Ascending aorta (tissue), 2 donors: Measurements from ENCODE around the gene SORCS2. TPM values are rescaled to one million over a fixed set of nuclear protein-coding genes. Genes with fewer than 3 reads are reported as not detected.

Experiments used
- DNase-seq, 2 donors: peaks; one replicate each; pipeline ENCODE4 v3.0.0-alpha.2; 2019; ENCODE audit warnings: low spot score in 2 of 2
- H3K27ac ChIP-seq, 2 donors: fragments of 200-600 bp; sonication (generic); one replicate each; pipeline ENCODE4 v1.5.1; 2016 to 2017; ENCODE audit warnings: mild to moderate bottlenecking in 1 of 2
- H3K27me3 ChIP-seq: fragments of 200-600 bp; sonication (generic); one replicate; pipeline ENCODE4 v1.5.1; 2017
- H3K36me3 ChIP-seq, 2 donors: fragments of 200-600 bp; sonication (generic); one replicate each; pipeline ENCODE4 v1.5.1; 2016
- H3K4me1 ChIP-seq, 2 donors: fragments of 200-600 bp; sonication (generic); one replicate each; pipeline ENCODE4 v1.5.1; 2016 to 2017; ENCODE audit warnings: mild to moderate bottlenecking in 1 of 2
- H3K4me3 ChIP-seq, 2 donors: fragments of 200-600 bp; sonication (generic); one replicate each; pipeline ENCODE4 v1.5.1; 2016 to 2017; ENCODE audit warnings: mild to moderate bottlenecking in 1 of 2
- H3K9me3 ChIP-seq, 2 donors: fragments of 200-600 bp; sonication (generic); one replicate each; pipeline ENCODE4 v1.5.1; 2016
- CTCF ChIP-seq, 3 experiments: fragments of 200-600 bp in 2 of 3; fragments of 450-650 bp in 1 of 3; sonication (generic) in 2 of 3; IDR thresholded peaks; one replicate each; pipeline ENCODE4 v1.5.1; 2016 to 2019; ENCODE audit warnings: antibody characterized with exemption in 3 of 3, mild to moderate bottlenecking in 1 of 3, moderate library complexity in 1 of 3
- intact Hi-C: fragments of 100-400 bp; cut with DNase I; formaldehyde crosslinking; loops from one replicate; pipeline ENCODE4 v1.15.1; 2023
- total RNA-seq: library from RNA; depleted of rRNA; stranded (reverse); fragments of >200 nt; gene quantifications from one replicate; pipeline ENCODE4 v1.1.0, GENCODE V29; 2016

Gene SORCS2
- total RNA-seq, 1 donor from 2014 or later: 0.32 TPM

GRCh38 chr4:7638489-7638888 is 446.2 kb downstream of the SORCS2 start:
- intact Hi-C loops: no loop called here

GRCh38 chr4:7638984-7639789 is 446.8 kb downstream of the SORCS2 start:
- no peaks in the 10 kb centered on the region for H3K4me1 ChIP-seq
- TF ChIP-seq CTCF (IDR thresholded peaks at IDR 0.05): no peak
- H3K4me3 ChIP-seq: no peak overlapping the region
- H3K27me3 ChIP-seq: no peaks in the 10 kb centered on the region
- H3K9me3 ChIP-seq: no peaks in the 10 kb centered on the region
- H3K27ac ChIP-seq: no peak overlapping the region
- intact Hi-C loops: no loop called here
- no peaks in the 10 kb centered on the region for H3K36me3 ChIP-seq
- no peak for DNase-seq

More at GRCh38 chr4:7638489-7638888, 446.2 kb downstream of the SORCS2 start:
- no peak for TF ChIP-seq CTCF (IDR thresholded peaks at IDR 0.05)
- Histone ChIP-seq H3K4me3 (no peak overlapping the region), H3K4me1 (no peaks in the 10 kb centered on the region), H3K27ac (no peak overlapping the region), H3K27me3 (no peaks in the 10 kb centered on the region), H3K36me3 (no peaks in the 10 kb centered on the region), H3K9me3 (no peaks in the 10 kb centered on the region)
- no peak for DNase-seq

- intact Hi-C loops: no loop called here
- Histone ChIP-seq H3K27ac (no peak overlapping the region), H3K36me3 (no peaks in the 10 kb centered on the region), H3K9me3 (no peaks in the 10 kb centered on the region), H3K4me3 (no peak overlapping the region), H3K4me1 (no peaks in the 10 kb centered on the region), H3K27me3 (no peaks in the 10 kb centered on the region)
- DNase-seq: no peak
- no peak for TF ChIP-seq CTCF (IDR thresholded peaks at IDR 0.05)
Measured at GRCh38 chr4:7640136-7640535, 447.8 kb downstream of the SORCS2 start.

- no peak for TF ChIP-seq CTCF (IDR thresholded peaks at IDR 0.05)
- Histone ChIP-seq H3K27me3 (no peaks in the 10 kb centered on the region), H3K27ac (no peak overlapping the region), H3K4me1 (no peaks in the 10 kb centered on the region), H3K36me3 (no peaks in the 10 kb centered on the region), H3K9me3 (no peaks in the 10 kb centered on the region), H3K4me3 (no peak overlapping the region)
- intact Hi-C loops: no loop called here
- no peak for DNase-seq
Measured at GRCh38 chr4:7641712-7642111, 449.4 kb downstream of the SORCS2 start.

GRCh38 chr4:7642741-7643458 is 450.6 kb downstream of the SORCS2 start:
- DNase-seq: no peak
- Histone ChIP-seq H3K27ac (no peak overlapping the region), H3K9me3 (no peaks in the 10 kb centered on the region), H3K4me3 (no peak overlapping the region), H3K36me3 (no peaks in the 10 kb centered on the region), H3K27me3 (no peaks in the 10 kb centered on the region), H3K4me1 (no peaks in the 10 kb centered on the region)
- TF ChIP-seq CTCF (IDR thresholded peaks at IDR 0.05): no peak
- intact Hi-C loops: no loop called here
